Neural progenitor cell (in vitro differentiated cells): ENCODE results near the gene TBCK. TPM values are rescaled to one million over a fixed set of nuclear protein-coding genes. Genes with fewer than 3 reads are reported as not detected.

Experiments used
- DNase-seq: peaks from one replicate; pipeline ENCODE4 v3.0.0-alpha.2; 2016; ENCODE audit warnings: low spot score
- H2AFZ ChIP-seq: fragments of 200-600 bp; sonication (generic); replicated peaks from 2 replicates; pipeline ENCODE4 v1.6.1; 2016; ENCODE audit warnings: antibody characterized with exemption
- H3F3A ChIP-seq: fragments of 200-600 bp; sonication (generic); 2 replicates; pipeline ENCODE4 v1.6.1; 2016; ENCODE audit warnings: antibody characterized with exemption, low read depth
- H3K27ac ChIP-seq: fragments of 200-600 bp; sonication (generic); 2 replicates; pipeline ENCODE4 v1.5.1; 2016; ENCODE audit warnings: mild to moderate bottlenecking
- H3K27me3 ChIP-seq: fragments of 200-600 bp; sonication (generic); 2 replicates; pipeline ENCODE4 v1.6.1; 2016; ENCODE audit warnings: mild to moderate bottlenecking, moderate library complexity
- H3K36me3 ChIP-seq: fragments of 200-600 bp; sonication (generic); 2 replicates; pipeline ENCODE4 v1.5.1; 2016
- H3K4me1 ChIP-seq: fragments of 200-600 bp; sonication (generic); 2 replicates; pipeline ENCODE4 v1.6.1; 2016; ENCODE audit warnings: mixed run types
- H3K4me2 ChIP-seq: fragments of 200-600 bp; sonication (generic); 2 replicates; pipeline ENCODE4 v1.6.1; 2016
- H3K4me3 ChIP-seq: fragments of 200-600 bp; sonication (generic); 2 replicates; pipeline ENCODE4 v1.5.1; 2016
- H3K79me2 ChIP-seq: fragments of 200-600 bp; sonication (generic); 2 replicates; pipeline ENCODE4 v1.6.1; 2016; ENCODE audit warnings: low read depth
- H3K9ac ChIP-seq: fragments of 200-600 bp; sonication (generic); 2 replicates; pipeline ENCODE4 v1.6.1; 2016
- H3K9me3 ChIP-seq: fragments of 200-600 bp; sonication (generic); 2 replicates; pipeline ENCODE4 v1.5.1; 2016; ENCODE audit warnings: low read depth
- H4K20me1 ChIP-seq: fragments of 200-600 bp; sonication (generic); 2 replicates; pipeline ENCODE4 v1.6.1; 2016; ENCODE audit warnings: low read depth
- H3K27ac Mint-ChIP-seq: 3 replicates; pipeline ENCODE4 v1.8.0; 2021; ENCODE audit warnings: mixed read lengths
- H3K27me3 Mint-ChIP-seq: 2 replicates; pipeline ENCODE4 v1.8.0; 2022; ENCODE audit warnings: low read depth, mild to moderate bottlenecking, inconsistent platforms, moderate library complexity, mixed read lengths; ENCODE audit not compliant: insufficient read depth
- H3K36me3 Mint-ChIP-seq: 3 replicates; pipeline ENCODE4 v1.8.0; 2021; ENCODE audit warnings: mixed read lengths
- H3K4me1 Mint-ChIP-seq: 3 replicates; pipeline ENCODE4 v1.8.0; 2021; ENCODE audit warnings: mixed read lengths
- H3K4me3 Mint-ChIP-seq: 3 replicates; pipeline ENCODE4 v1.8.0; 2021; ENCODE audit warnings: mild to moderate bottlenecking, moderate library complexity, mixed read lengths
- H3K9me3 Mint-ChIP-seq: 3 replicates; pipeline ENCODE4 v1.8.0; 2020; ENCODE audit warnings: mixed read lengths
- CTCF ChIP-seq: fragments of 200-600 bp; sonication (generic); IDR thresholded peaks from 2 replicates; pipeline ENCODE4 v1.5.1; 2017; ENCODE audit warnings: antibody characterized with exemption, mild to moderate bottlenecking
- EZH2 ChIP-seq: fragments of 200-600 bp; sonication (generic); IDR thresholded peaks from 2 replicates; pipeline ENCODE4 v1.6.1; 2017; ENCODE audit warnings: antibody characterized with exemption, mild to moderate bottlenecking, moderate library complexity
- EZH2phosphoT487 ChIP-seq: fragments of 200-600 bp; sonication (generic); IDR thresholded peaks from 2 replicates; pipeline ENCODE4 v1.6.1; 2017; ENCODE audit warnings: antibody characterized with exemption
- total RNA-seq: library from RNA; depleted of rRNA; stranded (reverse); fragments of >200 nt; gene quantifications from 2 replicates; pipeline ENCODE4 v1.2.3, GENCODE V29; 2015; ENCODE audit warnings: low replicate concordance

TBCK gene
- total RNA-seq, 1 donor from 2014 or later = 69.8 TPM

DNA sequence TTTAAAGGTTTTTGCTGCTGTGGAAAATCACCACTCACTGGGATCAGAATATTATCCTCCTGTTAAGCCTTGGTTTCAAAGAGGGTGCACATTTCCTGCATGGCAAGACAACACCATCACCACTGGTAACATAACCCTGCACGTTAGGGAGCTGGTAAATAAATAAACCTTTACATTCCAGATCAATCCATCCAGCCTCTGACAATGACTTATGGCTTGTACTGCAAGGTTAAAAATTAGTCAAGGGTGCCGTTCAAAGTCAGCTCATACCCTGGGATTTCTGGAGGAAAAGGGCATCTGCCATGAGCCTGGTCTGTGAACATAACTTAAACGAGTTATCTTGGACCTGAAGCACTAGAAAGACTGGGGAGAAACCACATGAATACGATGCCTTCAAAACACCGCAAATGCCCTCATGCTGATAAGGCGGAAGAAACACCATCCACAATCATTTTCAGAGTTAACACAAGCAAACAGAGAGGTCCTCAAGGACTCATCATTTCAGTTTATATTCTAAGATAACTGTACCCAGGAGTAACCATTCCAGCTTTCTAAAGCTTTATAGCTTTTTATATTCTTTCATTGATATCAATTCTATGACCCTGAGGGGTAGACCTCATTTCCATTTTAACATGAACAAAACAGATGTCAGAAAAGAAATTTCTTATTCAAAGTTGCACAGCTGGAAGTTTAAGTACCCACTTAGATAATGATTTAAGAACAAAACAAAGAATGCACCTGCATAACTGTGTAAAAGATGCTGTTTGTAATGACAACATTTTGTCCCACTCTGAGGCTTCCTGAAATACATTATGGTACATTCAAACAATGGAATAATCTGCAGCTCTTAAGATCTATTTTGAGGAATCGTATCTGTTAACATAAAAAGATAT is 317.6 kb downstream of the TBCK start:
- no peak overlapping the region for H3K27ac ChIP-seq
- H2AFZ ChIP-seq = no peak overlapping the region
- H3K4me3 ChIP-seq = no peak overlapping the region
- no peaks in the 10 kb centered on the region for H3K27me3 ChIP-seq
- H3K9ac ChIP-seq = no peak overlapping the region
- peaks cover 5% of the 10 kb centered on the region for H3K4me1 Mint-ChIP-seq
- no peak overlapping the region for H3K4me2 ChIP-seq
- no peaks in the 10 kb centered on the region for H3K79me2 ChIP-seq
- H4K20me1 ChIP-seq = no peaks in the 10 kb centered on the region
- H3F3A ChIP-seq = no peaks in the 10 kb centered on the region
- no peaks in the 10 kb centered on the region for H3K36me3 ChIP-seq
- no peak overlapping the region for H3K4me3 Mint-ChIP-seq
- H3K27me3 Mint-ChIP-seq = no peaks in the 10 kb centered on the region
- no peaks in the 10 kb centered on the region for H3K4me1 ChIP-seq
- TF ChIP-seq EZH2 (no peak), CTCF (no peak)
- no peaks in the 10 kb centered on the region for H3K36me3 Mint-ChIP-seq
- H3K9me3 Mint-ChIP-seq = no peaks in the 10 kb centered on the region
- no peaks in the 10 kb centered on the region for H3K9me3 ChIP-seq
- no peak for DNase-seq
- no peak overlapping the region for H3K27ac Mint-ChIP-seq

DNA sequence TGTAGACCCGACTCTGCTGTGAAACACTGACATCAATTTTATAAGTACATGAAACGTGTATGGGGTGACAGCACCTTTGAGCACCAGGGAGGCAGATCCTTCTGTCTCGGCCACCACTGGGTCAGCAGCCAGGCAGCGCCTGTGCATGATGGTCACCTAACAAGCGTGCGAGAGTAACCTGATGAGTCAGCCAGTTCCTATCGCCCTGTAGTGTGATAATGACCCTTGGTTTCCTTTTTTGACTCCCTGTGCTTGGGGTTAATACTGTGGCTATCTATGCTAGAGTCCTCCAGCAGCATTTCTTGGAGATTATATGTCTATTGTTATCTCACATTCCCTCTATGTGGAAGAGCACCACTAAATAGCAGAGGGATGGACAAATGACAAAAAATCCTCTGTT is 319.2 kb downstream of the TBCK start:
- H3K9me3 Mint-ChIP-seq = no peaks in the 10 kb centered on the region
- H3K4me3 Mint-ChIP-seq = no peak overlapping the region
- no peaks in the 10 kb centered on the region for H3K9me3 ChIP-seq

GRCh38 chr4:105994841-105995501 is 321.0 kb downstream of the TBCK start:
- peaks cover 2% of the 10 kb centered on the region for H3K27me3 Mint-ChIP-seq
- Histone ChIP-seq H3K9ac (no peak overlapping the region), H3F3A (no peaks in the 10 kb centered on the region), H3K9me3 (no peaks in the 10 kb centered on the region), H3K36me3 (no peaks in the 10 kb centered on the region), H3K27ac (no peak overlapping the region), H2AFZ (no peak overlapping the region), H4K20me1 (no peaks in the 10 kb centered on the region), H3K4me1 (no peaks in the 10 kb centered on the region), H3K27me3 (no peaks in the 10 kb centered on the region), H3K4me3 (no peak overlapping the region), H3K79me2 (no peaks in the 10 kb centered on the region), H3K4me2 (no peak overlapping the region)
- no peak overlapping the region for H3K27ac Mint-ChIP-seq
- H3K4me1 Mint-ChIP-seq = peaks cover 5% of the 10 kb centered on the region
- H3K4me3 Mint-ChIP-seq = no peak overlapping the region
- TF ChIP-seq EZH2phosphoT487 (no peak), CTCF (no peak), EZH2 (no peak)
- H3K36me3 Mint-ChIP-seq = no peaks in the 10 kb centered on the region
- no peaks in the 10 kb centered on the region for H3K9me3 Mint-ChIP-seq
- DNase-seq = no peak

More for the DNA sequence above, 319.2 kb downstream of the TBCK start:
- DNase-seq = no peak
- Histone ChIP-seq H4K20me1 (no peaks in the 10 kb centered on the region), H3K27me3 (no peaks in the 10 kb centered on the region), H2AFZ (no peak overlapping the region), H3F3A (no peaks in the 10 kb centered on the region), H3K4me1 (no peaks in the 10 kb centered on the region), H3K79me2 (no peaks in the 10 kb centered on the region), H3K9ac (no peak overlapping the region), H3K27ac (no peak overlapping the region), H3K4me2 (no peak overlapping the region), H3K36me3 (no peaks in the 10 kb centered on the region), H3K4me3 (no peak overlapping the region)
- Mint-ChIP-seq H3K27ac (no peak overlapping the region), H3K27me3 (no peaks in the 10 kb centered on the region), H3K4me1 (peaks cover 5% of the 10 kb centered on the region), H3K36me3 (no peaks in the 10 kb centered on the region)
- TF ChIP-seq EZH2phosphoT487 (no peak), CTCF (no peak), EZH2 (no peak)
